NCI-H748 (cell line): ENCODE results near the gene DYNLL1.
"Not testable (repeated sequence)": the region's sequence is repeated elsewhere in the genome, so short reads cannot be mapped to it uniquely, and the experiment has no call there.

Experiments
- DNase-seq: peaks from one replicate; lab custom pipeline; 2025; ENCODE audit not compliant: unreplicated experiment; lab: John Stamatoyannopoulos, UW

The DYNLL1 gene

GRCh38 chr12:120504587-120504986, 8.7 kb downstream of the DYNLL1 start:
- no peak for DNase-seq

DNA sequence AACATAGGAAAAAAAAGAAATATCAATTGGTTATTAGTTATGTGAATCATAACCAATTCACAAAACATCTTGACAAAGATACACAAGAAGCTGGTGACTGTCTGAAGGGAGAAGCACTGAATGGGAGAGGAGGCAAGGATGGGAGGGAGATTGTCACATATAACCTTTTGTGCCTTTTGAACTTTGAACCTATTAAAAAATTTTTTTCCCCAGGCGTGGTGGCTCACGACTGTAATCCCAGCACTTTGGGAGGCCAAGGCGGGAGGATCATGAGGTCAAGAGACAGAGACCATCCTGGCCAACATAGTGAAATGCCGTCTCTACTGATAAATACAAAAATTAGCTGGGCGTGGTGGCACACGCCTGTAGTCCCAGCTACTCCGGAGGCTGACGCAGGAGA, 12.6 kb downstream of the DYNLL1 start:
- DNase-seq, result no peak

DNA sequence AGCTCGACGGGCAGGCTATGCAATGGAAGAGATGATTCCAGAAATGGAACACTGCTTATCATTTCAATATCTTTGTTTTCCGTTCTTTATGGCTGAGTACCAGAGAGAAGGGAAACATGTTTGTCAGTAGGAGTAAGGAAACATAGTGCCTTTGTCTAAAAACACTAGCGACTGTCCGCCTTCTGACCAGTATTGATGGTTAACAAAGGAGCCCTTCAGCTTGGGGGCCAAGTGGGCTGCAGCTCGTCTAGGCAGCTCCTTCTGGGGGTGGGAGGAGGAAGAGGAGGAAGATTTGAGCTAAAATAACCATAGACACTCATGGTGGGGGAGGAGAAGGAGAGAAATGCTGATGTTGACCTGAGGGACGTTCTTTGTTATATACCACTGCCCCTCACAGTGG, 18.1 kb downstream of the DYNLL1 start:
- DNase-seq, result no peak

GRCh38 chr12:120515496-120515895, 19.6 kb downstream of the DYNLL1 start:
- no peak for DNase-seq

- not testable (repeated sequence) for DNase-seq
These were observed 23.4 kb downstream of the DYNLL1 start for GRCh38 chr12:120519324-120519723.

DNA sequence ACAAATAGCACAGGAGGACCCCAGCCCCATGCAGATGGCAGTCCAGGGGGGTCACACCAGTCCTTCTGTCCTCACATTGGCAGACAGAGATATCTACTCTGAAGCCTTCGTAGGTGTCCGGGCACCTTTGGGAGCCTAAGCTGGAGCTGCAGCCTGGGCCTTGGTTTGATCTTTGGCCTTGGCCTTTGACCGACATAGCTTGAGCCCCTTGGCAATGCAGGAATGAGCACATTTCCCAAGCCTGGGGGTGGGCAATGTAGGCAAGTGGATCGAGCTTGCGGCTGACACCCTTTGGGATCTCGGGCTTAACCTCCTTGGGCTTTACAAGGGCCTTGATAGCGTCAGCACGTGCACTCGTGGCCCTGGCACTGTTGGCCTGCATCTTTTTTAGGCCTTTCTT, 26.7 kb downstream of the DYNLL1 start:
- DNase-seq, result no peak

DNA sequence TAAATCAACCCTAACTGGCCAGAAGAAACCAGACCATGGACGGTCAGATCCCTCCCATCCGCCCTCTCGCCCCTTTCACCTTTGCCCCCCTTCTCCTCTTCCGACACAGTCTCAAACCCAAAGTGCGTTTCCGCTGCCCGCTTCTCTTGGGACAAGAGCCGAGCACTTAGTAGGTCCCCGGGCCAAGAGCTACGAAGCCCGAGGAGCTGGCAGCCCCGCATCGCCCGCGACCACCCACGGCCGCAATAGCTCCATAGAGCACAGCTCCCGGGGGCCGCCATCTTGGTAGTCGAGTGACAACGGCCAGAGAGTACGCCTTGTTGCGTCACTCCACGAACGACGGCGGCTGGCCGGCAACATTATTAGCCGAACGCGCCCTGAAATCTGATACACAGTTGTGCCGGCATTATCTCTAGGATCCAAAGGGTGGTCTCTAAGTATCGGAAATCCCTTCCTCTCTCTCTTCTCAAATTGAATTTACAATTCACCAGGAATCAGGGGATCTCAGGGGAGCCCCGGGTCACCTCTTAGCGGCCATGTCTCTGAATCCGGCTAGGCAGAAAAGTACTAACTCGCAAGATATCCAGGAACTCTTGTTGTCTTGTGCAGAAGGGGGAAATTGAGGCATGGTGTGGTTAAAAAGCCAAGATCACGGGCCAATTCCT, 33.1 kb downstream of the DYNLL1 start, which contains the start of gene COQ5:
COQ5 (minus strand) TSS at position 298 of the 665 bp plus-strand sequence; CDS start at position 281, 17 bp downstream.
- DNase-seq, result peak; percentile 91

DNA sequence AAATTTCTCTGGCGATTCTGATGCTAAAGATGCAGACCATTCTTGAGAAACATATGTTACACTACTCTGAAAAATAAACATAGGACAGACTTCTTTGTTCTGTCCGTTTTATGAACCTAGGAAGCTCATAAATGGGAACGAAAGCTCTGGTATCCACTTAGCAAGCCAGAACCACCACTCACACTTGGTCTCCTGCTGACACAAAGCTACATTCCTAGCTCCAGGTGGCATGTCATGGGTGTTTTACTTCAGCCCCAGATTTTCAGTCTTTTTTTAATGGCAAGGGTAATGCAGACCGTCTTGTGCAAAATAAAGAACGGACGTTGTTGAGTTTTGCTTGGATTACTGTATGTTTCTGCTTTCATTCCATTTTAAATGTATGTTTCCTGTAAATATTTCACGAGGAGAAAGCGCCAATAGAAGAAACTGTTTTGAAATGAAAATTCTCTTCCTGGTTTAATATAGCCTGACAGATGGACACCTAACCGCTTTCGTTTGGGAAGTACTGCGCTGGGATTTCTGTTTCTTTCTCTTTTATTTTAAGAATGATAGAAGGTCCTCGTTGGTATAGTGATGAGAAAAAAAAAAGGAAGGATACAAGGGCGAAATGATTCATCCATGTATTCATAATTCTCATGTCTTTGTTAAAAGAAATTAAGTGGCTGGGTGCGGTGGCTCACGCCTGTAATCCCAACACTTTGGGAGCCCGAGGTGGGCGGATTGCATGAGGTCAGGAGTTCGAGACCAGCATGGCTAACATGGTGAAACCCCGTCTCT, 33.9 kb downstream of the DYNLL1 start:
- DNase-seq, result peak; percentile 37

DNA sequence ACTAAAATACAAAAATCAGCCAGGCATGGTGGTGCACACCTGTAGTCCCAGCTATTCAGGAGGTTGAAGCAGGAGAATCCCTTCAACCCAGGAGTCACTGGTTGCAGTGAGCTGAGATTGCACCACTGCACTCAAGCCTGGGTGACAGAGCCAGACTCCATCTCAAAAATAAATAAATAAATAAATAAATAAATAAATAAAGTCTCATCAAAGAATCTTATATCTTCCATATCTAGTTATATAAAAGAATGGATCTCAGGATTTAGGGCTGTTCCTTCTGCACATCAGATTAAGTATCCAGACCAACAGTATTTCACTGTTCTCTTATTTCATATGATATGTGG, 34.5 kb downstream of the DYNLL1 start:
- not testable (repeated sequence) for DNase-seq

- no peak for DNase-seq
These were observed 36.9 kb downstream of the DYNLL1 start for GRCh38 chr12:120532701-120533238.

- DNase-seq, result peak; percentile 90
These were observed 38.3 kb downstream of the DYNLL1 start, which contains the start of gene RNF10 for GRCh38 chr12:120534203-120534702. RNF10 (plus strand) TSS chr12:120534356; CDS start chr12:120534812, 456 bp downstream.

DNA sequence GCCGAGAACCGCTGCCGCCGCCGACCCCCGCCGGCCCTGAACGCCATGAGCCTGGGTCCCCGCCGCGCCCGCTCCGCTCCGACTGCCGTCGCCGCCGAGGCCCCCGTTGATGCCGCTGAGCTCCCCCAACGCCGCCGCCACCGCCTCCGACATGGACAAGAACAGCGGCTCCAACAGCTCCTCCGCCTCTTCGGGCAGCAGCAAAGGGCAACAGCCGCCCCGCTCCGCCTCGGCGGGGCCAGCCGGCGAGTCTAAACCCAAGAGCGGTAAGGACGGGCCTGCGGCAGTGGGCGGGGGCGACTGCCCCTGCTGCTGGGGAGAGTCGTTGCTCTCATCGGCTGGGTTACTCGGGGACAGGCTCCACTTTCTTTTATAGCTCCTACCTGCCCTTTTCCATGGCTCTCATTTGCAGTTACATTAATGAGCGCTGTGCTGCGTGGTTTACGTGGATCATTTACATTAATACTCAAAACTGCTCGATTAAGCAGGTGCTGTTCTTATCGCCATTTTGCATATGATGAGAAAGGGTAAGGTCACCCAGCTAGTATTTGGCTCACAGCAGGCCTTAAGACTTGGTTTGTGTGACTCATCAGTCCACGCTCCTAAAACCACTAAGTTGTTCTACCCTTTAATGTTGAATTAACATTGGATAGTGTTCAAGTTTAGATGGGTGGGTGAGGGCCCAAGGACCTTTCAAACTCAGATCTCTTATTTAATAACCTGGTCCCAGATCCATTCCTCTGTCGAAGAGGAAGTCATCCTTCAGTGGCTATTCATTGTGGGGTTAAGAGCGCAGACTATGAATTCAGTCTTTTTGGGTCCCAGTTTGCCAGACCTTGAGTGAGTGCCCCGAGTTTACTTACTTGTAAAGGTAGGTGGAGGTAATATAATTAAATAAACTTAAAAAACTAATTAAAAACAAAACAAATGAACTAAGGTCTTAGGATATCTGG, 39.1 kb downstream of the DYNLL1 start:
- DNase-seq, result peak; percentile 48

DNA sequence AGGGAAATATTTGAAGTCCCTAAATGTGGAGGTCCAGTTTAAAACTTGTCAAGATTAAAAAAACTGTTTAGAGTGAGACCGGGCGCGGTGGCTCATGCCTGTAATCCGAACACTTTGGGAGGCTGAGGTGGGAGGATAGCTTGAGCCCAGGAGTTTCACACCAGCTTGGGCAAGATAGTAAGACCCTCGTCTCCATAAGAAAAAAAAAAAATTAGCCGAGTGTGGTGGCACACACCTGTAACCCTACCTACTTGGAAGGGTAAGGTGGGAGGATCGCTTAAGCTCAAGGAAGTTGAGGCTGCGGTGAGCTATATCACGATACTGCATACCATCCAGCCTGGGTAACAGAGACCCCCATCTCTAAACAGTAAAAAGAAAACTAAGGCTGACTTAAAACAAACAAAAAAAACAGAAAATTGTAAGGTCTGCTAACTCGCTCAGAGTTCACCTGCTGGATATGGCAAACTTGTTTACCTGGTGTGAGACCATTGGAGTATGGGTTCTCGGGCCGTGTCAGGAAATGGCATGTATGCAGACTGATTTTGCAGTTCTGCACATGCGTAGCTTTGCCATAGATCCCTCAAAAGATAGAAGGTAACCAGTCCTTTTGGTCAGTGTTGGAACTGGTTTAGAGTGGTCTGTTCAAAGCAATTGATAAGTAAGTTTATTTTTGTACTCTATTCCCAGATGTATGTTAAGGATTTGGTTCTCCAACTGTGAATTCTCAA, 40.3 kb downstream of the DYNLL1 start:
- no peak for DNase-seq

GRCh38 chr12:120537856-120538220, 41.9 kb downstream of the DYNLL1 start:
- no peak for DNase-seq

- no peak for DNase-seq
These were observed 42.6 kb downstream of the DYNLL1 start for GRCh38 chr12:120538281-120539156.

- no peak for DNase-seq
These were observed 43.4 kb downstream of the DYNLL1 start for GRCh38 chr12:120539303-120539702.

DNA sequence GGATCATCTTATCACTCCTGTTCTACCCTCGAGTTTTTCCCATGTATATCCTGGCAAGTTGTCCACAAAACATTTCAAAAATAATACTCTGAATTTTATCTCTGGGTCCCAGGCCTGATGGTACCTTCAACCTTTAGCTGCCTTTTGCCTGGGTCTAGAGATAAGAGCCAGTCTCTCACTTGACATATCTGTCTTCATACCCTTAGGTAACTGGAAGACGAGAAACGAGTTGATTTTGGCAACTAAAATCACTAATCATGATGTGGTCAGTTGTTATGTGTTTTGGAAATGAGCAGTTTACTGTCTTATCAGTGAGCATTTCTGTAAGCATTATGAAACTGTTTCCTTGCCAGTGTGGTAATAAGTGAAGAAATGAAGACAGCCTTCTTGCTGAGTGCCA, 44.5 kb downstream of the DYNLL1 start:
- DNase-seq, result no peak

GRCh38 chr12:120542166-120542565, 46.3 kb downstream of the DYNLL1 start:
- DNase-seq, result no peak

GRCh38 chr12:120544691-120545090, 48.8 kb downstream of the DYNLL1 start:
- no peak for DNase-seq
